HG03457 (cell line): ENCODE data around the gene RHBDF1.

ENCODE experiments used
- ATAC-seq: cut with Tn5 transposase; IDR thresholded peaks from one replicate; pipeline ENCODE4 v1.9.1; 2021; ENCODE audit warnings: moderate number of reproducible peaks; ENCODE audit not compliant: unreplicated experiment

Gene RHBDF1

GRCh38 chr16:96935-97381, 24.5 kb upstream of the RHBDF1 start:
- ATAC-seq: no peak

DNA sequence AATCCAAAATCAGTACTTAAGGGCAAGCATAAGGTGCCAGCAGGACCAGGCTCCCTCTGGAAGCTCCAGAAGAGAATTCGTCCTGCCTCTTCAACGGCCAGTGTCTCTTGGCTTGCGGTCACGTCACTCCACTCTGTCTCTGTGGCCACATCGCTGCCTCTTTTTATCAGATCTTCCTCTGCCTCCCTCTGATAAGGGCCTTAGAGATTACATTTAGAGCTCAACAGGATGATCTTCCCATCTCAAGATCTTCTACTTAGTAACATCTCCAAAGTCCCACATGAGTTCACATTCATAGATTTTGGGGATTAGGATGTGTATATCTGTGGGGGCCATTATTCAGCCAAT, 22.5 kb upstream of the RHBDF1 start:
- ATAC-seq: no peak

DNA sequence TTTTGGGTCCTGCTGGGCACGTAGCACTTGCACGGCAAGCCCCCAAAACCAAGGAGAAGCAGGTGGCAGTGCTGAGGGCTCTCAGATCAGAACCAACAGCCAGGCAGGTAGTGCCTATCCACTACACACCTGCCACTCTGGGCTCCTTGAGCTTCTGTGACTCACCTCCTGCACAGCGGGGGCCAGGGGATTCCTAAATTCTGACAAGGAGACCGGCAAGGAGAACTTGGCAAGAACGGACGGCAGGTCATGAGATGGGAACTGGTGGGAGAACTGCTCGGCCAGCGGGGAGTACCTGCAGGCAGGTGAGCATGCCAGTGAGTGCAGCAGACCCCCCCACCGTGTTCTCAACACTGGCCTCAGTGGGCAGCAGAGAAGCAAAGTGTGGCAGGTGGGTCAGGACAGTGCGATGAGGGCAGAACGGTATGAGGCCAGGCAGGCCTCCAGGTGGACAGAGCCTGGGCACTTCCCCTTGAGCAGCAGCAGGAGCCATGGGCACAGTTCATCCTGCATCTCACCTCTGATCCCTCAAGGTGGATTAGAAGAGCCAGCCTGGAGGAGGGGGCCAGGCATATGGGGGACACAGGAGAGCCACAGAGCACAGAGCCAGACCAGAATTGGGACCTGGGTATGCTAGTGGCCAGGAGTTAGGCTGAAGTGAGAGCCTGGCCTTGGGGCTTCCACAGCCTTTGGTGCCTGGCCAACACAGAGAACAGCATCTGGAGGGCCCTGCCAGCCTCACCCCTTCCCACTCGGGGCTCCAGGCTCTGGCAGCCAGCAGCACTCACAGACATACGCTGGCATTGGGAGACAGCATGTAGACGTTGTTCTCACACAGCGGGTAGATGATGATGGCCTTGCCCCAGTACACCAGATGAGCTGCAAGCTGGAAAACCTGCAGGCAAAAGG, 20.3 kb upstream of the RHBDF1 start:
- ATAC-seq: no peak

- no peak for ATAC-seq
Measured at GRCh38 chr16:91484-91883, 19.1 kb upstream of the RHBDF1 start.

- ATAC-seq: no peak
Measured at GRCh38 chr16:89391-90302, 17.2 kb upstream of the RHBDF1 start.

DNA sequence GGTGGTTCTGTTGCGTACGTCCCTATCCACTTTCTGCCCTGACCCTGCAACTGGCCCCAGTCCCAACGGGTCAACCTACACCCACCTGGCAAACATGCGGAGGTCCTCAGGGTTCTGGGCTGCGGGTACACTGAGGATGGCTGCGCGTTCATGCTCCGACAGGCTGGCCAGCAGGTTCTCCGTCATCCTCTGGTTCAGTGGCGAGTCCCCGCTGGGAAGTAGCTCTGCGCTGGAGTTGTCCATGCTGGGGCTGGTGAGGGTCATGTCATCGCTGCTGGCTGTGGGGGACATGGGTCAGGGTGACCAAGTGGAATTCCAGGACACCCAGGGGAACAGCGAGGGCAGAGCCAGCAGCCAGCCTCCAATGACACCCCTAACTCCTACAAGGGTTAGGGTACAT, 16.2 kb upstream of the RHBDF1 start:
- no peak for ATAC-seq

DNA sequence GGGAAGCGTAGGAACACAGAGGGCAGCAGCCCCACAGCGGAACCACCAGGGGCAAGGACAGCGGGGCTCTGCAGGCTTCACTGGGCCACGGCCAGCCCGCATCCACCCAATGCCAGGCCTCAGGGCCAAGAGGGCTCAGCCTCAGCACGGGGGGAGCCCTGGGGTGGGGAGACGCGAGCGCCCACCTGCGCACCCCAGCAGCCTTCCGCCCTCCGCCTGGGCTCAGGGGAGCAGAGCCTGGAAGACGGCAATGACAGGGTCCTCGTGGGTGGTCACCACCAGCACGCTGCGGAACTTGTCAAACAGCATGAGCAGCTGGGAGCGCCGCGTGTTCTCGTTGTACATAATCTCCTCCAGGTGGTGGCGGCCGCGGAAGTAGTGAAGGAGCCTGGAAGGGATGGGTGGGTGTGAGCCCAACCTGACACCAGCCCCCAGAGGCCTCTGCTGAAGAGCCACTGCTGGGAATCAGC, 14.1 kb upstream of the RHBDF1 start:
- ATAC-seq: no peak

- ATAC-seq: no peak
Measured at GRCh38 chr16:85865-86264, 13.4 kb upstream of the RHBDF1 start.

- no peak for ATAC-seq
Measured at GRCh38 chr16:85407-85782, 13.0 kb upstream of the RHBDF1 start.

GRCh38 chr16:84718-85406, 12.4 kb upstream of the RHBDF1 start:
- peak; percentile 57 for ATAC-seq

DNA sequence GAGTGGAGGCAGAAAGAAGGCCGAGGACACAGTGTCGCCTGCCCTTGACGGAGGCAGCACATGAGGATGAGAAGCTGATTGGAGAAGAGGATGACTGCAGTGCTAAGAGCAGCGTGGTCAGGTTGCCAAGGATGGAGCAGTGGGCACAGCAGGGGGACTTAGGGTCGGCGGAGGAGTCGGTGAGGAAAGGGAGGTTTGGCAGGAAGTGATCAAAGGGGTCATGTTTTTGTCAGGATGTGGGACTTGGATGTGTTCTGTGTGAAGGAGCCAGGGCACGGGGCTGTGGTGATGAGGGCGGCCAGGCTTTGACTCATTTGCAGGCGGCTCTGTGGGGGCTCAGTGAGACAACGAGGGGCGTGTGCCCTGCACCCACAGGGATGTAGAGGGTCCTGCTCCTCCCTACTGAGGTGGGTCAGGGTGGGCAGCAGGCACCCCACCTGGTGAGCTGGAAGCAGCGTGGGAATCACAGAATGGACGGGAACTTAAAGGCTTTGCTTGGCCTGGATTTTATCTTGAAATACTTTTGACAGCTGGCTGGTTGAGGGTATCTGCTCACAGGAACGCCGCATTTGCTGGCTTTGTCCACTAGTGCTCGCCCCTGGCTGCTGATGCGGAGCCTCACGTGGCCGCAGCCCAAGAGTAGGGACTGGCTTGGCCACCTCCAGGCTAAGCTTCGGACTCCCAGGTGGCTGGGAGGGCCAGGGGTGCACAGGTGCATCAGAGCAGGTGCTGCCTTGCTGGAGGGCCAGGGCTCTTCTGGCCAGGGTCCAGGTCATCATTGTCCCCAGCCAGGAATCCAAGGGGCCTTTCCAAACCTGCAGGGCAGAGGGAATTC, 11.6 kb upstream of the RHBDF1 start:
- no peak for ATAC-seq

GRCh38 chr16:83060-83603, 10.7 kb upstream of the RHBDF1 start:
- no peak for ATAC-seq

DNA sequence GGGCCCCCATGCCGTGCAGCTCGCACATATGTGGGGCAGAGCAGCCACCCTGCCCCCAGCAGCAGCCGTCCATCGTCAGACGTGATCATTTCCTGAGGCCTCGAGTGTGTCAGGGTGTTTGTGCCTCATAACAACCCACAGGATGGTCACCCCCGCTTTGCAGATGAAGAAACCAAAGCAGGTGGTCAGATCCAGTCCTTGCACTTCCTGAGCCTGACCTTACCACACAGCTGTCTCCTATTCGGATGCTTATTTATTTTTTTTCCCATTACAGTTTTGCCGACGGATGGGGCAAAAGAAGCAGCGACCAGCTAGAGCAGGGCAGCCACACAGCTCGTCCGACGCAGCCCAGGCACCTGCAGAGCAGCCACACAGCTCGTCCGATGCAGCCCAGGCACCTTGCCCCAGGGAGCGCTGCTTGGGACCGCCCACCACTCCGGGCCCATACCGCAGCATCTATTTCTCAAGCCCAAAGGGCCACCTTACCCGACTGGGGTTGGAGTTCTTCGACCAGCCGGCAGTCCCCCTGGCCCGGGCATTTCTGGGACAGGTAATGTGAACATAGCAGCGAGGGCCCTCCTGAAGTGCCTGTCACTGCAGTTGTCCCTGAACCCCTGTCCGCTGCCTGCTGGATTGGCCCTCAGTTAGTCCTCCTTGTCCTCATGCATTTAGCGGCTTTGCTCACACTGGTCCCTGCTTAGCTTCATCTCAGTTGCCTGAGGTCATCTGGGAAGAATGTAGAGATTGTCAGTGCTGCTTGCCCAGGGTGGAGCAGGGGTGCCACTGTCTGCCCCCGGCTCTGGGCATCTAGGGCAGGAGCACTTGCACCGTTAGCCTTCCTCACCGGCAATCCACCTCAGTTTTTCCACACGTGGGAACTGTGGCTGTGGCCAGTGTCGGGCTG, 7.0 kb upstream of the RHBDF1 start:
- no peak for ATAC-seq

- ATAC-seq: no peak
Measured at GRCh38 chr16:78444-79150, 6.2 kb upstream of the RHBDF1 start.

DNA sequence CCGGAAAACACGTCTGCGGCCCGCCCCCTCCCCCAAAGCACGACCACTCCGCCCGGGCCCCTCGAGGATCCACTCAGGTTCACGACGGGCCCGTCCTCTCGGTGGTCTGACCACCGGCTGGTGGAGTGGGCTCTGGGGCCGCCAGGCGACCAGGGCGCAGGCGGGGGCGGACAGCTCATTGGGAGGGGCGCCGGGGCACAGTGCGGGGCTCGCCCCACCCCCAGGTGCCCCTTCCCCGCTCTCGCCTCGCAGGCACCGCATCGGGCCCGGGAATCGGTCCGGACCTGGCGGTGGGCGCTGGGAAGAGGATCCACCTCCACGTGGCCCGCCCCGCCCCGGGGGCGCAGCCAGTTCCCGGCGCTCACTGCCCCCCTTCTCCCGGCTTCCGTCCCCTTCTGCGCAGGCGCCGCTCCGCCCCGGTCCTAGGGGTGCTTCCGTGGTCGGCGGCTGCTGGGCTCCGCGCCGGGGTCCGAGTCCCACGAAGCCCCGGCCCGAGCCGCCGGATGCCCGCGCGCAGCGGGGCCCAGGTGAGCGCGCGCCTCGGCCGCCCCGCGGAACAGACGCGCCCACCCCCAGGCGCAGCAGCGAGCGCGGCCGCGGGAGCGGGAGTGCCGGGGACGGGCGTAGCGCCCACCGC, 5.5 kb upstream of the RHBDF1 start, which contains the start of gene MPG:
TSS of gene MPG (plus strand) at position 419 of the 637 bp plus-strand sequence. CDS start at position 504, 85 bp downstream.
- ATAC-seq: peak; percentile 49

GRCh38 chr16:77273-77806, 4.9 kb upstream of the RHBDF1 start:
- ATAC-seq: peak; percentile 15

- ATAC-seq: no peak
Measured at GRCh38 chr16:76535-77272, 4.3 kb upstream of the RHBDF1 start.
